ENCODE data around the gene NCBP3.
A peak's percentile ranks its signal among the peaks of the same experiment; 100 is the strongest.

The NCBP3 gene

GRCh38 chr17:3845621-3846436 is at the start of gene NCBP3:
Gene NCBP3, minus strand, starts transcription at chr17:3846246. Its CDS starts 23 bp downstream, at chr17:3846223.
- DNase-seq, result peak; percentile 80

GRCh38 chr17:3895354-3895753 is 49.3 kb upstream of the NCBP3 start:
- no peak for DNase-seq

- no peak for DNase-seq
Observed at GRCh38 chr17:3894911-3895343, 48.9 kb upstream of the NCBP3 start.

- no peak for DNase-seq
Observed at GRCh38 chr17:3894188-3894587, 48.1 kb upstream of the NCBP3 start.

GRCh38 chr17:3893720-3894116 is 47.7 kb upstream of the NCBP3 start:
- DNase-seq, result no peak

- DNase-seq, result peak; percentile 92
Observed at GRCh38 chr17:3893003-3893719, 47.1 kb upstream of the NCBP3 start, which contains the start of gene CAMKK1. Gene CAMKK1, minus strand, starts transcription at chr17:3893053. Its CDS starts 7,366 bp downstream, at chr17:3885687.

GRCh38 chr17:3892095-3892998 is 46.3 kb upstream of the NCBP3 start:
- no peak for DNase-seq

GRCh38 chr17:3891626-3892094 is 45.6 kb upstream of the NCBP3 start:
- no peak for DNase-seq

GRCh38 chr17:3890878-3891219 is 44.8 kb upstream of the NCBP3 start:
- no peak for DNase-seq

GRCh38 chr17:3890082-3890877 is 44.2 kb upstream of the NCBP3 start:
- peak; percentile 20 for DNase-seq

GRCh38 chr17:3889325-3890012 is 43.4 kb upstream of the NCBP3 start:
- no peak for DNase-seq

GRCh38 chr17:3888343-3889171 is 42.5 kb upstream of the NCBP3 start:
- peak; percentile 84 for DNase-seq

- DNase-seq, result peak; percentile 50
Observed at GRCh38 chr17:3887804-3888203, 41.8 kb upstream of the NCBP3 start.

GRCh38 chr17:3887394-3887793 is 41.3 kb upstream of the NCBP3 start:
- DNase-seq, result no peak

GRCh38 chr17:3886776-3887175 is 40.7 kb upstream of the NCBP3 start:
- DNase-seq, result no peak

GRCh38 chr17:3885970-3886369 is 39.9 kb upstream of the NCBP3 start:
- no peak for DNase-seq

GRCh38 chr17:3885271-3885670 is 39.2 kb upstream of the NCBP3 start:
- no peak for DNase-seq

GRCh38 chr17:3884188-3884587 is 38.1 kb upstream of the NCBP3 start:
- DNase-seq, result no peak

GRCh38 chr17:3882276-3882675 is 36.2 kb upstream of the NCBP3 start:
- no peak for DNase-seq

GRCh38 chr17:3880983-3881382 is 34.9 kb upstream of the NCBP3 start:
- no peak for DNase-seq
